ENCODE results near the gene APOL5.

APOL5 gene

GRCh38 chr22:35684270-35684700 lies 33.4 kb upstream of the APOL5 start:
- DNase-seq (ENCODE audit: low read depth in 2 of 2), result peak; percentile 65 to 77
- no peak overlapping the region for H3K4me3 ChIP-seq (replicated peaks in 1 of 2; ENCODE audit: low read depth in 2 of 2, low read length in 2 of 2)
- TF ChIP-seq, protein P1, sequence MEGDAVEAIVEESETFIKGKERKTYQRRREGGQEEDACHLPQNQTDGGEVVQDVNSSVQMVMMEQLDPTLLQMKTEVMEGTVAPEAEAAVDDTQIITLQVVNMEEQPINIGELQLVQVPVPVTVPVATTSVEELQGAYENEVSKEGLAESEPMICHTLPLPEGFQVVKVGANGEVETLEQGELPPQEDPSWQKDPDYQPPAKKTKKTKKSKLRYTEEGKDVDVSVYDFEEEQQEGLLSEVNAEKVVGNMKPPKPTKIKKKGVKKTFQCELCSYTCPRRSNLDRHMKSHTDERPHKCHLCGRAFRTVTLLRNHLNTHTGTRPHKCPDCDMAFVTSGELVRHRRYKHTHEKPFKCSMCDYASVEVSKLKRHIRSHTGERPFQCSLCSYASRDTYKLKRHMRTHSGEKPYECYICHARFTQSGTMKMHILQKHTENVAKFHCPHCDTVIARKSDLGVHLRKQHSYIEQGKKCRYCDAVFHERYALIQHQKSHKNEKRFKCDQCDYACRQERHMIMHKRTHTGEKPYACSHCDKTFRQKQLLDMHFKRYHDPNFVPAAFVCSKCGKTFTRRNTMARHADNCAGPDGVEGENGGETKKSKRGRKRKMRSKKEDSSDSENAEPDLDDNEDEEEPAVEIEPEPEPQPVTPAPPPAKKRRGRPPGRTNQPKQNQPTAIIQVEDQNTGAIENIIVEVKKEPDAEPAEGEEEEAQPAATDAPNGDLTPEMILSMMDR (IDR thresholded peaks at IDR 0.05; ENCODE audit: low read depth, low read length), result peak; percentile 45

- DNase-seq (ENCODE audit: low read depth in 2 of 2), result no peak
- TF ChIP-seq, protein P1 (IDR thresholded peaks at IDR 0.05; ENCODE audit: low read depth, low read length), result no peak
- H3K4me3 ChIP-seq (replicated peaks in 1 of 2; ENCODE audit: low read depth in 2 of 2, low read length in 2 of 2), result no peak overlapping the region
Measured at GRCh38 chr22:35684732-35685131, 32.9 kb upstream of the APOL5 start.

DNA sequence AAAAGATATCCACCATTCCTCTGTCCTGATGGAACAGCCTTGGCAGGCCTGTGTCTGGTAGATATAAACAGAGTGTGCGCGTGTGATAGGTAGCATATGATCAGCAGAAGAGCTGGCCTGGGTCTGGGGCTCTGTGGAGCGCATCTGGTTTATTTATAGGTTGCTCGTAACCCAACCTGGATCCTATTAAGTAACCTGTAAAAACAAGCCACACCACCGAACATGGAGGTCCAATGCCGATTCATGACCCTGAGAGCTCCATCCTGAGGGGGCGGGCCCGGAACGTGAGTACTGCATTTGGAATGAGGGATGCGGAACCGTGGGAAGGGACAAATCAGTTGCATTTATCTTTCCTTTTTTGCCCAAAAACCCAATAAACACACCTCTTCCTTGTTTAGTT lies 31.9 kb upstream of the APOL5 start:
- DNase-seq (ENCODE audit: low read depth in 2 of 2), result peak in 1 of 2 donors; percentile 25
- H3K4me3 ChIP-seq (replicated peaks in 1 of 2; ENCODE audit: low read depth in 2 of 2, low read length in 2 of 2), result no peak overlapping the region
- TF ChIP-seq, protein P1 (IDR thresholded peaks at IDR 0.05; ENCODE audit: low read depth, low read length), result no peak

GRCh38 chr22:35686298-35686697 lies 31.4 kb upstream of the APOL5 start:
- TF ChIP-seq, protein P1 (IDR thresholded peaks at IDR 0.05; ENCODE audit: low read depth, low read length), result no peak
- no peak overlapping the region for H3K4me3 ChIP-seq (replicated peaks in 1 of 2; ENCODE audit: low read depth in 2 of 2, low read length in 2 of 2)
- DNase-seq (ENCODE audit: low read depth in 2 of 2), result no peak

- no peak overlapping the region for H3K4me3 ChIP-seq (replicated peaks in 1 of 2; ENCODE audit: low read depth in 2 of 2, low read length in 2 of 2)
- DNase-seq (ENCODE audit: low read depth in 2 of 2), result peak in 1 of 2 donors; percentile 57
- TF ChIP-seq, protein P1 (IDR thresholded peaks at IDR 0.05; ENCODE audit: low read depth, low read length), result no peak
Measured at GRCh38 chr22:35687461-35687860, 30.2 kb upstream of the APOL5 start.

DNA sequence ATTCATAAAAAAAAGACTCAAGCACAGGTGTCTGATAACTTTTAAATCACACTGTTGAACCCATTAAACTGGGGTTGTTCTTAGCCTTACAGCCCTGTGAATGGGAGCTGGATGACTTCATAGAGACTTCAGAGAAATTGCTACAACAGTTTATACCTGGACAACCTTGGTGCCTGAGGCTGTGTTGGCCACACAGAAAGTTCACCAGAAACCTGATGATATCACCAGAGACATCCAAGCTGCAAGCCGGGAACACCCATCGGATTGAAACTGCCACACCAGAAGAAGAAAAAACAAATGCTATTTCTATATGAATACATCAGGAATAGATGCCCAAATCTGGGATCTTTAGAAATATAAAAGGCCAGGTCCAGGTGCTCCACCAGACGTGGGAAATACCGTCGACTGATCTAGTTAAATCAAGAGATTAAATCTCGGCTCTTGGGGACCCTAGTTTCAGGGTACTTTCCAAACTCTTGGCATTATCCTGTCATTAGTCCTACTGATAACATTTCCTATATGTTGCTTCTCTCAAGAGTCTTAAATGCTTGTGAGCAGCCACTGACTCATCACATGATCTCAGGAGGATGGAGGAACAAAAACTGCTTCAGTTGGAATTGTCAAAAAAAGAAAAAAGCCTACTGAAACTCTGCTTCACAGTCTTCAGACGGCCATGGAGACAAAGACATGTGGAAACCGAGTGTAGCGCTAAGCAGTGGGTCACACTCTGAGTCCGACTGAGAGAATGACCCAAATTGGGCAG lies 28.6 kb upstream of the APOL5 start:
- DNase-seq (ENCODE audit: low read depth in 2 of 2), result no peak
- TF ChIP-seq, protein P1 (IDR thresholded peaks at IDR 0.05; ENCODE audit: low read depth, low read length), result no peak
- H3K4me3 ChIP-seq (replicated peaks in 1 of 2; ENCODE audit: low read depth in 2 of 2, low read length in 2 of 2), result no peak overlapping the region

All from cardiac fibroblast (primary cell).